ENCODE results near the gene MAPK9. TPM values are rescaled to one million over a fixed set of nuclear protein-coding genes. Genes with fewer than 3 reads are reported as not detected.

The MAPK9 gene
- total RNA-seq, 2 experiments from 2014 or later = 21.2 to 21.7 TPM

DNA sequence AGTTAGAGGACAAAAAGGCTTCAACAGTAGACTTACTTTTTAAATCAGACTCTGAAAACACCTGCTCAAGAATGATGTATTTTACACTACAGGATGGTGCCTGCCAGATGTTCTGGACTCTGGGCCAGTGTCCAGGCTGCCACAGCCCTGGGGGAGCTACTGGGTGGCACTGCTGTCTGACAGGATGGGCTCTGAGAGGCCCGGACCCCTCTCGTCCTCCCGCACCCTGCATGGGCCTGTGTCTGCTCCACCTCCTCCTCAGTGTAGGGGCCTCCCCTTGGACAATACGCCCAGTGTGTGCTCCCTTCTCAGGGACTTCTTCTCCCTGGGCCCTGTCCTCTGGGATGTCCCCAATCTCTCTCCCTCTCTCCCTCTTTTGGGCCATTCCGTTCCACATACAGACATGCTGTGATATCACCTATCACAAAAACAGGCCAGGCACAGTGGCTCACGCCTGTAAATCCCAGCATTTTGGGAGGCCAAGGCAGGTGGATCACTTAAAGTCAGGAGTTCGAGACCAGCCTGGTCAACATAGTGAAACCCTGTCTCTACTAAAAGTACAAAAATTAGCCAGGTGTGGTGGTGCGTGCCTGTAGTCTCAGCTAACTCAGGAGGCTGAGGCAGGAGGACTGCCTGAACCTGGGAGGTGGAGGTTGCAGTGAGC lies 37.9 kb upstream of the MAPK9 start:
- Mint-ChIP-seq H3K4me1 (ENCODE audit: low read depth) (no peaks in the 10 kb centered on the region), H3K27me3 (peaks cover 28% of the 10 kb centered on the region), H3K36me3 (ENCODE audit: low read depth) (no peaks in the 10 kb centered on the region), H3K9me3 (no peaks in the 10 kb centered on the region), H3K27ac (no peak overlapping the region), H3K4me3 (no peak overlapping the region)
- intact Hi-C loops (cut with DNase I, micrococcal nuclease) = loop anchor here (2.0 to 10.0 kb wide), 2 partner anchors 125 to 203 kb away; partner anchors contain the start of gene RASGEF1C (in 2 of the 2)
- ATAC-seq (ENCODE audit: poor library complexity) (no peak), DNase-seq (no peak)
- ChIA-PET POLR2A (interaction anchor here (1.5 kb wide), 1 partner anchor 37 kb away, joined by 15 read pairs; no protein-coding TSS in a partner anchor), CTCF (interaction anchor here (1.4 to 2.0 kb wide), 5 partner anchors 14 to 121 kb away, joined by 5 to 34 read pairs (median 9); partner anchors contain the start of genes MAPK9 and RASGEF1C)
- peaks cover 7% of the 10 kb centered on the region for H3K4me1 ChIP-seq (ENCODE audit: insufficient read depth, low read length)
- TF ChIP-seq, protein P1, sequence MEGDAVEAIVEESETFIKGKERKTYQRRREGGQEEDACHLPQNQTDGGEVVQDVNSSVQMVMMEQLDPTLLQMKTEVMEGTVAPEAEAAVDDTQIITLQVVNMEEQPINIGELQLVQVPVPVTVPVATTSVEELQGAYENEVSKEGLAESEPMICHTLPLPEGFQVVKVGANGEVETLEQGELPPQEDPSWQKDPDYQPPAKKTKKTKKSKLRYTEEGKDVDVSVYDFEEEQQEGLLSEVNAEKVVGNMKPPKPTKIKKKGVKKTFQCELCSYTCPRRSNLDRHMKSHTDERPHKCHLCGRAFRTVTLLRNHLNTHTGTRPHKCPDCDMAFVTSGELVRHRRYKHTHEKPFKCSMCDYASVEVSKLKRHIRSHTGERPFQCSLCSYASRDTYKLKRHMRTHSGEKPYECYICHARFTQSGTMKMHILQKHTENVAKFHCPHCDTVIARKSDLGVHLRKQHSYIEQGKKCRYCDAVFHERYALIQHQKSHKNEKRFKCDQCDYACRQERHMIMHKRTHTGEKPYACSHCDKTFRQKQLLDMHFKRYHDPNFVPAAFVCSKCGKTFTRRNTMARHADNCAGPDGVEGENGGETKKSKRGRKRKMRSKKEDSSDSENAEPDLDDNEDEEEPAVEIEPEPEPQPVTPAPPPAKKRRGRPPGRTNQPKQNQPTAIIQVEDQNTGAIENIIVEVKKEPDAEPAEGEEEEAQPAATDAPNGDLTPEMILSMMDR (IDR thresholded peaks at IDR 0.05) = no peak
- no peaks in the 10 kb centered on the region for H3K36me3 ChIP-seq (ENCODE audit: insufficient read depth, low read length)
- no peaks in the 10 kb centered on the region for H3K9me3 ChIP-seq (ENCODE audit: control insufficient read depth in 1 of 2, insufficient read depth in 1 of 2, low read length in 2 of 2)
- no peak overlapping the region for H3K4me3 ChIP-seq (ENCODE audit: low read length)
- H3K27ac ChIP-seq (ENCODE audit: low read depth in 1 of 2, low read length in 2 of 2) = no peak overlapping the region
- H3K27me3 ChIP-seq (ENCODE audit: control insufficient read depth in 1 of 2, insufficient read depth in 2 of 2, low read length in 2 of 2) = peaks cover 0 to 5% of the 10 kb centered on the region in 2 experiments

DNA sequence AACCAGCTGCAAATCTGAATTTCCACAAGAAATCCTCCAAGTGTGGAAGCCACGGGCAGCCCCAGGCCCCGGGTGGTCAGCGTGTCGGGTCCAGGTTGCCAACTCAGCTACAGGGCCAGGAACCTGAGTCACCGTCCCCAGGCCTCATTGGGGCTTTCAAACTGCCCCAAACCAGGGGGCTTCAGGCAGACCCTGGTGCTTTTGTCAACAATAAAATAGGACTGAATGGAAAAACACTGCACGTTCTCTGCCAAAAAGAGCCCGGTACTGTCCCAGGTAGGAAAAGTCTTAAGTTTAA lies 37.2 kb upstream of the MAPK9 start:
- Histone ChIP-seq H3K4me3 (ENCODE audit: low read length) (no peak overlapping the region), H3K27me3 (ENCODE audit: control insufficient read depth in 1 of 2, insufficient read depth in 2 of 2, low read length in 2 of 2) (peaks cover 0 to 5% of the 10 kb centered on the region in 2 experiments), H3K36me3 (ENCODE audit: insufficient read depth, low read length) (no peaks in the 10 kb centered on the region), H3K4me1 (ENCODE audit: insufficient read depth, low read length) (peaks cover 7% of the 10 kb centered on the region), H3K9me3 (ENCODE audit: control insufficient read depth in 1 of 2, insufficient read depth in 1 of 2, low read length in 2 of 2) (no peaks in the 10 kb centered on the region), H3K27ac (ENCODE audit: low read depth in 1 of 2, low read length in 2 of 2) (no peak overlapping the region)
- ATAC-seq (ENCODE audit: poor library complexity) = no peak
- Mint-ChIP-seq H3K27ac (no peak overlapping the region), H3K9me3 (no peaks in the 10 kb centered on the region), H3K27me3 (peaks cover 22% of the 10 kb centered on the region), H3K36me3 (ENCODE audit: low read depth) (no peaks in the 10 kb centered on the region), H3K4me3 (no peak overlapping the region), H3K4me1 (ENCODE audit: low read depth) (no peaks in the 10 kb centered on the region)
- intact Hi-C loops (cut with DNase I, micrococcal nuclease) = loop anchor here (2.0 to 10.0 kb wide), 2 partner anchors 124 to 202 kb away; partner anchors contain the start of gene RASGEF1C (in 2 of the 2)
- POLR2A ChIA-PET = interaction anchor here (1.0 to 1.5 kb wide), 2 partner anchors 34 to 36 kb away, joined by 5 to 15 read pairs; no protein-coding TSS in a partner anchor
- CTCF ChIA-PET = interaction anchor here (0.5 to 2.0 kb wide), 20 partner anchors 9 to 674 kb away, joined by 3 to 34 read pairs (median 4); partner anchors contain the start of genes GFPT2, MAPK9 and RASGEF1C
- DNase-seq = no peak
- TF ChIP-seq, protein P1 (IDR thresholded peaks at IDR 0.05) = no peak

DNA sequence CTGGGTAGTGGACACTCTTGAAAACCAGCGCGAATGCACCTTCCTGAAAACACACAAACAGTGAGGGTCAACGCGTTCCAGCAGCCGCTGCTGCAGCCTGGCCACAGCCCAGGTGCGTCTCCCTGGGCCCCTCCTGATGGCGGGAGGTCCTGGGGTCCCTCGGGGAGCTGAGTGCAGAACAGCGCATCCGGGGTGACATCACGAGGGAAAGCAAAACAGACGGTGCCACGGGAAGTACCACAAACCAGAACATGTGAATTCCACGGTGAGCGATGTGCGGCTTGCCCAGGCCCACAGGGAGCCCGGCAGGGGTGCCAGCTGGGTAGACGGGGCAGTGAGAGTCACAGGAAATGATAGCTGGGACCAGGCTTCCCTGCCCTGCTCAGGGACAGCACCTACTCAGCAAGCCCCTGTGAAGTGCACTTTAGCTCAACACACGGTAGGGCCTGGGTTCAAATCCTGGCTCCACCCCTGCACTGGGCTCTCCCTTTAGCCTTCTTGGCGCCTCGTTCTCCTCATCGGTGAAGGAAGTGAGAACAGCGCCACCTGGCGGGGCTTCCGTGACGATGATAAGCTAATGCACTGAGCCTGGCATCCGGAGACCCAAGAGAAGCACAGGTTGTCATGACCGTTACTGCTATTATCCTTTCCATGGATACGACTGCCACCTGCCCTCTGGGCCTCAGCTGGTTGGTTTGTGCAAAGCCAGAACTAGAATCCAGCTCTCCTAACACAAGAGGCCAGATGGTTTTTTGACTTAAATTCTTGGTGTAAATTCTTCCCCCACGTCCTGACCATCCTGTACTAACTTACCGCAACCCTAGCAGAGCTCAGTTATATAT lies 36.6 kb upstream of the MAPK9 start:
- no peak overlapping the region for H3K27ac Mint-ChIP-seq
- intact Hi-C loops (cut with DNase I, micrococcal nuclease) = loop anchor here (1.0 to 10.0 kb wide), 3 partner anchors 35 to 202 kb away; partner anchors contain the start of gene RASGEF1C (in 2 of the 2)
- Histone ChIP-seq H3K9me3 (ENCODE audit: control insufficient read depth in 1 of 2, insufficient read depth in 1 of 2, low read length in 2 of 2) (no peaks in the 10 kb centered on the region), H3K4me1 (ENCODE audit: insufficient read depth, low read length) (peaks cover 7% of the 10 kb centered on the region), H3K27ac (ENCODE audit: low read depth in 1 of 2, low read length in 2 of 2) (no peak overlapping the region), H3K36me3 (ENCODE audit: insufficient read depth, low read length) (no peaks in the 10 kb centered on the region), H3K27me3 (ENCODE audit: control insufficient read depth in 1 of 2, insufficient read depth in 2 of 2, low read length in 2 of 2) (peaks cover 0 to 5% of the 10 kb centered on the region in 2 experiments), H3K4me3 (ENCODE audit: low read length) (no peak overlapping the region)
- H3K4me3 Mint-ChIP-seq = no peak overlapping the region
- peaks cover 19% of the 10 kb centered on the region for H3K27me3 Mint-ChIP-seq
- no peaks in the 10 kb centered on the region for H3K36me3 Mint-ChIP-seq (ENCODE audit: low read depth)
- ATAC-seq (ENCODE audit: poor library complexity) (peak; percentile 90), DNase-seq (peak; percentile 76 to 92 (median 82))
- TF ChIP-seq, protein P1 (IDR thresholded peaks at IDR 0.05) = peak; percentile 90
- CTCF ChIA-PET = interaction anchor here (0.5 to 2.0 kb wide), 20 partner anchors 9 to 674 kb away, joined by 3 to 34 read pairs (median 4); partner anchors contain the start of genes GFPT2, MAPK9 and RASGEF1C
- no peaks in the 10 kb centered on the region for H3K9me3 Mint-ChIP-seq
- POLR2A ChIA-PET = interaction anchor here (1.0 to 1.5 kb wide), 2 partner anchors 34 to 35 kb away, joined by 5 to 15 read pairs; no protein-coding TSS in a partner anchor
- H3K4me1 Mint-ChIP-seq (ENCODE audit: low read depth) = no peaks in the 10 kb centered on the region

Measured in CD4-positive, alpha-beta T cell (primary cell).